GM21737 (cell line): ENCODE results near the gene TTLL9.

Source experiments
- ATAC-seq: cut with Tn5 transposase; IDR thresholded peaks from one replicate; pipeline ENCODE4 v1.9.1; 2021; ENCODE audit warnings: mild to moderate bottlenecking, moderate library complexity; ENCODE audit not compliant: unreplicated experiment

The TTLL9 gene

DNA sequence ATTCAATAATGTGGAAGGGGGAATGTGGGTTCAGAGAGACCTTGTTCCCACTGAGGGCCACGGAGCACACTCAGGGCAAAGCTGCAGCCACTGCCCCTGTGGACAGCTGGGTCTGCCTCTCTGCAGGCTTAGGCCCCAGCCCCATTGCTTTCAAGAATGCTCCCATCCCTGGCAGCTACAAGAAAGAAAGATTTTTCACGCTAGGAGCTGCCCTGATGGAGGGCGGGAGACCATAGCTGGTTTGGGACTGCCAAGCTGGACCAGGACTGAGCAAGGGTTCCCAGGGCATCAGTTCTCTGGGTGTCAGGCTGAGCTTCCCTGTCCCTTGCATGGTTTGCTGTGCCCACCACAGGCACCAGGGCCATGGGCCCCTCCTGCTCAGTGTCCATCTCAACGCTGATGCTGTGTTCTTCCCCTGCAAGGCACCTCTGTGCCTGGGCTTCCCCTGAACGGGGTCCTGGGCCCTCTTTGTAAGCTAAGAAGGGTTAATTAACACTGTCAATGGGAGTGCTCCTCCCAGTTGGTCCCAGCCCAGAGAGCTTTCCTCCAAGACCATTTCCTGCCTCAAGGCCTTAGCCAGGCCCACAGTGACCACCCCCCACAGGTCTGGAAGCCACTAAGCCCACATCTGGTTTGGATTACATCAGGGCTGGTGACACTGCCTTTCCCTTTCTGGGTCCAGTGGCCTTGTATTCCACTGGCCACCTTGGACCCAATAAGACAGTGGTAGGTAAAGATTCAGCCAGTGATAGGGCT is 33.4 kb upstream of the TTLL9 start:
- ATAC-seq = no peak

- no peak for ATAC-seq
Observed at GRCh38 chr20:31837896-31838397, 32.5 kb upstream of the TTLL9 start.

DNA sequence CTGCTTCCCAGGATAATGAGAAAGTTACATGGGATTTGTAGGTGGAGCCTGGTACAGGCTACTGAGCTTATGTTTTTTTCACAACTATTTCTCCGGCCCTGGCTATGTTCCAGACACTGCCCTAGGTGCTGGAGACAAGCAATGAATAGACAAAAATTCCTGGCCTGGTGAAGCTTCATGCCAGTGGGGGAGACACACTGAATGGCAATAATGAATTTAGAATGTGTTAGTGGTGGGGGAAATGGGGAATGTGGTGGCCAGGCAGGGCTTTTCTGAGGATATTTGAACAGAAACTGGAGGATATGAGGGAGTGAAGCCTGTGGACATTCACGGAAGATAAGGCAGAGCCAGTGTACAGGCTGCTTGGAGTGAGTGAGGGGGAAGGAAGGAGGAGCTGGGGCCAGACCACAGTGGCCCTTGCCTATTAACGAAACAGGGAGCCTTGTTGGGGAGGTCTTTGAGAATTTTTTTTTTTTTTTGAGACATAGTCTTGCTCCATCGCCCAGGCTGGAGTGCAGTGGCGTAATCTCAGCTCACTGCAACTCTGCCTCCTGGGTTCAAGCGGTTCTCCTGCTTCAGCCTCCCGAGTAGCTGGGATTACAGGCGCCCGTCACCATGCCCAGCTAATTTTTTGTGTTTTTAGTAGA is 31.7 kb upstream of the TTLL9 start:
- ATAC-seq = no peak

DNA sequence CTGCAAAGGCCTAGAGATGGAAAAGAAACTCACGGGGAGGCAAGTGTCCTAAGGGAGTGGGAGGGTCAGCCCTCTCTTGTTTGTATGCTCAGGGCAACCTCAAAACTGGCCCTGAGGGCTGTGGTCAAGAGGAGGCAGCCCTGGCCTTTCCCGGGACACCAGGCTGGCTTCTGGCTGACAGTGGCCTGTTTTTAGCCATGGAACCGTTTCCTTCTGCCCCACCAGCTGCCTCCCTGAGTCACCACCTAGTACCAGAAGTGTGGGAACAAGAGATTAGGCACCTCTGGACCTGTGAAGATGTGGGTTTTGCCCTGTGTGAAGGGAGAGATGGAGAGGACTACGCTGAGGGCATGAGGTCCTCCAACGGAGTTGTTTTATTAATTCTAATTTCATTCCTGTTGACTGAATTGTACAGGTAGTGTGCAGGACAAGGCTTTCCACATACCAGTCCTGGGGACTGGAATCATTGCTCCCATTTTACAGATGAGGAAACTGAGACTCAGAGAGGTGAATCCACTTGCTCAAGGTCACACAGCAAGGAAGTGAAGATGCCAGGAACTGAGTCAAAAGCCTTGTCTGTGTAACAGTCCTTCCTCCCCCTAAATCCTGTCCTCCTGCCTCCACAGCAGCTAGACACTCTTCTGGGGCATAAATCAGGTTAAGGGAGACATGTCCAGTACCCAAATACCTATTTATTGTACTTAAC is 30.5 kb upstream of the TTLL9 start:
- ATAC-seq = no peak

DNA sequence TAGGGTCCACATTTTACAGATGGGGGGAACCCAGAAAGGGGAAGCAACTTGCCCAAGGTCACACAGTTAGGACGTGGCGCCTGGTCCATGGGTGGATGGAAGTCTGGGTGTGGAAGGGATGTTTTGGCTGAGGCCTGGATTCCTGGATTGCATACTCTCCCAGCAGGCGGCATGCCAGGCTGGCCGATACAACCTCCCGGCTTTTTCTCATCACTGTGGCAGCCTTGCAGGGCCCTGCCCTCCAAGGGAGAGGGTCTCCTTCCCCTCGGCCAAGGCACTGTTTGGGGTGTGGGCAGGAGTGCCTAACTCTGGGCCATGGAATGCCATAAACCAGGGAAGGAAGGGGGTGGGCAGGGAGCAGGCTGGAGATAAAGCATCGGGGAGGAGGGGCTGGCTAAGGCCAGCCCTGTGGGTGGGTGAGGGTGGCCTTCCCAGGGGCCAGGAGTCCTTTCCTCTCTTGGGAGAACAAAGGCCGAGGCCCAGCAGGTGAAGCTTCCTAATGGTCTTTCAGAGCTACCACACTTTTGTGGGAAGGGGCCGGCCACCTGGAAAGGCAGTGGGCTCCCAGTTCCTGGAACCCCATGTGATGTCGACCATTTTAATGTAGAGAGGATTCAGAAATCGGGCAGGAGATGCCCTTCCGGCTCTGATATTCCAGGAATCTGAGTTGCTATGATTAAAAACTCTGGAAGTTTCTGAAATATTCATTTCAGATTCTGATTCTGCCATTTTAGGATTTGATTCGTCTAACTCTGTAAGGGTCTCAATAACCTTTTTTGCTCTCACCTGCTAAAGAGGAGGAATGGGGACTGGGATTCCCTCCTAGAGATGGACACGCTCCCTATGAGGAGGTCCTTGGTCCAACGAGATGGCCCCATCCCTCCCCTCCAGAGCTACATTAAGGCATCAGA is 29.3 kb upstream of the TTLL9 start:
- ATAC-seq = no peak

GRCh38 chr20:31841928-31842327 is 28.5 kb upstream of the TTLL9 start:
- no peak for ATAC-seq

DNA sequence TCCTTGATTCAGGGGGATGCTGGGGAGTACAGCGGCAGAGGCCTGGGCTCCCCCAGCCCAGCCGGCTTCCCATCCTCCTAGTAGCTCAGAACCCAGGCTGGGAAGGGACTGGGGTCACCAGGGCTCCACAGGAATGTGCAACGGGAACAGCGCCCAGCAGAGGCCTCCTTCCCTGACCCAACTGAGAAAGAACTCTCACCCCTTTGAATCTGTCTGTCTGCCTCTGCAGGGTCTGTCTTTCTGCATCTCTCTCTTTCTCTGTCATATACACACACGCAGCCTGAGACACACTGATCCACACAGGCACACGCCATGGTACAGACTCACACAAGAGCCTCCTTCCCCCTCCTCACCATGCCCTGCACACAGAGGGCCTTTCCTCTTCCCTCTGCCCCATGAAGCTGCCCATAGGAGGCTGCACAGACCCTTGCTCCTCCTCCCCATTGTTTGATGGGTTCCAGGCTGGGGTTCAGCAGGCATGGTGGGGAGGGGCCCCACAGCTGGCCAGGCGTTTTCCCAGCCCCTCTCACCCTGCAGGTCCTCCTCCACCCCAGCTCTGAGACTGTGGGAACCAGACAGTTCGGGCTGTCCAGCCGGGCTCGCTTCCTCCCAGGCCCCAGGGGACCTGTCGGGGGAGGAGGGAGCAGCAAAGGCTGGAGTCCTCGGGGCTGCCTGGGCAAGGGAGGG is 27.8 kb upstream of the TTLL9 start:
- ATAC-seq = no peak

- ATAC-seq = no peak
Observed at GRCh38 chr20:31843288-31843687, 27.1 kb upstream of the TTLL9 start.

DNA sequence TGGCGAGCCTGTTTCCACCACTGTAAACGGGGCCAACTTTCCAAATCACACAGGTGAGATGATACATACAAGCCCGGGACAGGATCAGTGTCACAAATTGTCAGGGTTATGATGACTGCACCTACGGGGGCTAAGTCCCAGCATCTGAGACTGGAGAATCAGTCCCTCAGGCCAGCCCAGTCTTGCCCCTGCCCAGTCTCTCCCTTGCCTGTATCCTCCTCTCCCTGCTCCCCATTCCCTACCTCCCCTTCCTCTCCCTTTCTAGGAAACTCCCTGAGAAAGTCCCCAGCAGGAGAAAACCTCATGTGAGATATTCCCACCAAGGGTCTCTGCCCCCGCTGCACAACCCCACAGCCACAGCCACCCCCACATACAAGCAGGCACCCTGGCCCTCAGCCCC is 26.6 kb upstream of the TTLL9 start:
- ATAC-seq = no peak

DNA sequence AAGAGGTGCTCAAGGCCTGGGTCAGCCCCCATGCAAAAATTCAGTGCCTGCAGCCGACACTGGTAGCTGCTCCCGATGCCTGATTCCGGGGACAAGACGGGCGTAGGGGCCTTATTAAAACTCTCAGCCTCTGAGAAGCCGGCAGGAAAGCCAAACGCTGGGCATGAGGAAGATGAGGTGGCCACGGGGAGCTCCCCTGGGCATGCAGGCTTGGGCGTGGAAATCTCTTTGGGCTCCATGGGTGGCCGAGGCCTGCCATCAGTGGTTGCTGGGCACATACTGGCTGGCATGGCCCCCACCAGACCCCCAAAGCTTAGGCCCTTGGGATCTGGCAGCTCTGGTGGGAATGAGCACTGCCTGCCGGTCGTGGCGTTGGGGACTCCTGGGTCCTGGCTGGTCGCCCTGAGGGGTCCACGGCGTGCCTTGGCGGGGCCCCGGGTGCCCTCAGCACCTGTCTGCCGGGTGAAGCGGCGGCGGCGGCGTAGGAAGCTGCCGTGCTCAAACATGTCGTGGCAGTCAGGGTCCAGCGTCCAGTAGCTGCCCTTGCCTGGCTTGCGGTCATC is 25.6 kb upstream of the TTLL9 start:
- ATAC-seq = no peak

DNA sequence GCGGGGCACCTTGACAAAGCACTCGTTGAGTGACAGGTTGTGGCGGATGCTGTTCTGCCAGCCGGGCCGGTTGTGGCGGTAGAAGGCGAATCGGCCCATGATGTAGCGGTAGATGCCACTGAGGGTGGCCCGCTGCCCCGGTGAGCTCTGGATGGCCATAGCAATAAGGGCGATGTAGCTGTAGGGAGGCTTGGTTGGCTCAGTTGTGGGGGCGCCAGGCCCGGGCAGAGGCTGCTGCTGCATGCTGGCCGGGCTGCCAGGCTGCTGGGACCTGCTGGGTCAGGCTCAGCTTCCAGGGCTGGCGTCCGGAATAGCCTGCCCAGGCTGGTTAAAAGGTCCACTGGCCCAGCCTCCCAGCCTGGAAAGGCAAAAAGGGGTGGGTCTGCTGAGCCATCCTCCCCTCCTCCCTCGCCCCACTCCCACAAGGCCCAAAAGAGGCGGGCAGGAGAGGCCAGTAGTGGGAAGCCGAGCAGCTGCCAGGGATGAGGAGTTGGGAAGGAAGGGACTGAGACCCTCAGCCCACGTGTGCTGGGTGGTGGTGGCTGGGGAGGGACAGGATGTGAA is 25.1 kb upstream of the TTLL9 start, which contains the start of gene FOXS1:
FOXS1 (minus strand) TSS at position 305 of the 564 bp plus-strand sequence; CDS start at position 243, 62 bp downstream.
- no peak for ATAC-seq

DNA sequence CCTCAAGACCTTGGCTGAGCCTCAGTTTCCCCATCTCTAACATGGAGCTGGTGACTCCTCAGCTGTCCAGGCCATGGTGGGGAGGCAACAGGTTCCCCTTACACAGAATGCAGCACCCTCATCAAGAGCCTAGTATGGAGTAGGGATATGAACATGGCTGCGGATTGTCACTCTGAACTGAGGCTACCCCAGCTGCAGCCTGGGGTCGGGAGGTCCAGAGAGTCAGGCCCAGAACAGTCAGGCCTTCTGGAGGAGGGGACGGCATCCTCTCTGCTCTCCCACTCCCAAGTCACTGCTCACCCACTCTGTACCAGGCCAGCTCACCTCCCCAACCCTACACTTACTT is 23.7 kb upstream of the TTLL9 start:
- ATAC-seq = no peak

- ATAC-seq = no peak
Observed at GRCh38 chr20:31848088-31848999, 22.1 kb upstream of the TTLL9 start.

GRCh38 chr20:31849306-31849930 is 21.0 kb upstream of the TTLL9 start:
- no peak for ATAC-seq

GRCh38 chr20:31851240-31851955 is 19.0 kb upstream of the TTLL9 start:
- ATAC-seq = no peak

DNA sequence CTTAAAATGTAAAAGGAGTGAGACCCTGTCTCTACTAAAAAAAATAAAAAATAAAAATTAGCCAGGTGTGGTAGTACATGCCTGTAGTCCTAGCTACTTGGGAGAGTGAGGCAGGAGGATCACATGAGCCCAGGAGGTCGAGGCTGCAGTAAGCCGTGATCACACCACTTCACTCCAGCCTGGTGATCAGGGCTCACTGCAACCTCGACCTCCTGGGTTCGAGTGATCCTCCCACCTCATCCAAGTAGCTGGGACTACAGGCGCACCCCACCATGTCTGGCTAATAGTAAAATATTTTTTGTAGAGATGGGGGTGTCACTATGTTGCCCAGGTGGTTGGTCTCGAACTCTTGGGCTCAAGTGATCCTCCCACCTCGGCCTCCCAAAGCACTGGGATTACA is 17.0 kb upstream of the TTLL9 start:
- ATAC-seq = no peak

- no peak for ATAC-seq
Observed at GRCh38 chr20:31856516-31856915, 13.9 kb upstream of the TTLL9 start.
